Measurements from ENCODE around the gene CENPU.

The CENPU gene

DNA sequence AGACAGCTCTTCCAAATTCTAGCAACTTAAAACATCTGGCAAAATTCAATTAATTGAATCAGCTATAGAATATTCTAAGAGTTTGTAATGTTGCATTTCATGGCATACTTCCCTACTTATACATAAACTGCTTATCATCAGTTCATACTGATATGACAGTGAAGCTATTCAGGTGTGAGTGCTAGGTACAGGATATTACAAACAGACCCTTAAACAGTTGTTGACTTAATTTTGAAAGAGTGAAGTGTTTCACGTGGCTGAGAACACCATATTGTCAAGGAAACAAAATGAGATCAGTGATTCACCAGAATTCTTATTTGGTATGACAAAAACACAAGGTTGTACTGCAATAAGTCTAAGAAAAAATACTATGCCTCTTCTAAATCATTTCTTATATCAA is 27.4 kb downstream of the CENPU start:
- no peak for TF ChIP-seq GATA1 (IDR thresholded peaks at IDR 0.05; ENCODE audit: low read depth, low read length)
- TF ChIP-seq POLR2A (IDR thresholded peaks at IDR 0.05; ENCODE audit: low read length), result no peak
- DNase-seq, result no peak

DNA sequence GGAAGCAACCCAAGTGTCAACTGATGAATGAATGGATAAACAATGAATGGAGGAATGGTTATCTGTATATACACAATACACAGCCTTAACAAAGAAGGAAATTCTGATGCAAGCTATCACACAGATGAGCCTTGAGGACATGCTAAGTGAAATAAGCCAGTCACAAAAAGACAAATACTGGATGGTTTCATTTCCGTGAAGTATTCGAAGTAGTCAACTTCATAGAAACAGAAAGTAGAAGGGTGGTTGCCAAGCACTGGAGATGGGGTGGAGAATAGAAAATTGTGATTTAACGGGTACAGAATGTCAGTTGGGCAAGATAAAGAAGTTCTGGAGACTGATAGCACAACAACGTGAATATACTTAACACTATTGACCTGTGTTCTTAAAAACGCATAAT is 28.2 kb downstream of the CENPU start:
- TF ChIP-seq POLR2A (IDR thresholded peaks at IDR 0.05; ENCODE audit: low read length) (no peak), GATA1 (IDR thresholded peaks at IDR 0.05; ENCODE audit: low read depth, low read length) (no peak)
- peak; percentile 18 to 34 for DNase-seq

GRCh38 chr4:184702114-184702513 is 31.8 kb downstream of the CENPU start:
- DNase-seq, result no peak

GRCh38 chr4:184699941-184700340 is 34.0 kb downstream of the CENPU start:
- no peak for DNase-seq
- TF ChIP-seq GATA1 (IDR thresholded peaks at IDR 0.05; ENCODE audit: low read depth, low read length) (no peak), POLR2A (IDR thresholded peaks at IDR 0.05; ENCODE audit: low read length) (no peak)

More at GRCh38 chr4:184702114-184702513, 31.8 kb downstream of the CENPU start:
- no peak for TF ChIP-seq GATA1 (IDR thresholded peaks at IDR 0.05; ENCODE audit: low read depth, low read length)
- no peak for TF ChIP-seq POLR2A (IDR thresholded peaks at IDR 0.05; ENCODE audit: low read length)

DNA sequence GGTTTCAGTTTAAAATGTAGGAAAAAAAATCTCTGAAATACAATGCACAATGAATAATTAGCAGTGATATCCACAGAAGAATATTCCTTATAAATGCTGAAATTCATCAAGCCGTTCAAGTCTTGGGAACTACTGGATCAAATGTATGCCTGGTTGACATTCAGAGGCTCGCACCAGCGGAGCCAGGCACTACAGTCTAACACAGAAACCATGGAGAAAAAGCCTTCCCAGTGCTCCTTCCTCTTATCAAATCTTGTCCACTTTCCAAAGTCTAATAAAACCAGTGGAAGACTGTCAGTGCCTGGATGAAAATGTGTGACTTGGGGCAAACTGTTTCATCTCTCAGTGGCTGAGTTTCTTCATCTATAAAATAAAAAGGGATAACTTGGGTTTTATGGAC is 35.9 kb downstream of the CENPU start:
- no peak for TF ChIP-seq GATA1 (IDR thresholded peaks at IDR 0.05; ENCODE audit: low read depth, low read length)
- TF ChIP-seq POLR2A (IDR thresholded peaks at IDR 0.05; ENCODE audit: low read length), result no peak
- DNase-seq, result no peak

GRCh38 chr4:184695178-184695896 is 38.6 kb downstream of the CENPU start:
- no peak for DNase-seq
- no peak for TF ChIP-seq POLR2A (IDR thresholded peaks at IDR 0.05; ENCODE audit: low read length)
- no peak for TF ChIP-seq GATA1 (IDR thresholded peaks at IDR 0.05; ENCODE audit: low read depth, low read length)

DNA sequence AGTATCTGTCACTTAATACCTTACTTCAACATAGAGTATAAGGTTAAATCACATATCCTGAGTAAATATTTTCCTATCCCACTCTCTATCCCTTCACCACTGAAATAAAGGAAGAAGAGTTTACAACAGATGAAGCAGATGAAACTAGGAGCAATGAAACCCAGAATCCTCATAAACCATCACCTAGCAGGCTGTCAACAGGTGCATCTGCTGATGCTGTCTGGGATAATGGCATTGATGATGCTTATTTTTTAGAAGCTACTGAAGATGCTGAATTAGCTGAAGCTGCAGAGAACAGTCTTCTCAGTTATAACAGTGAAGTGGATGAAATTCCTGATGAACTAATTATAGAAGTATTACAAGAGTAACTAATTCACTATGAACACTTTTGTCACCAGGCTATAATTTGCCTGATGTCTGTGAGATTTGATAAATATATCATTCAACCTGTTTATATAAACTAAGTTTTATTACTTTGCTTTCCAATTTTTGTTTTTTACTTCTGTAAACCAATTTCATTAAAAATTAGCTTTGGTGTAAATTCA is 39.4 kb downstream of the CENPU start:
- DNase-seq, result no peak
- TF ChIP-seq POLR2A (IDR thresholded peaks at IDR 0.05; ENCODE audit: low read length) (no peak), GATA1 (IDR thresholded peaks at IDR 0.05; ENCODE audit: low read depth, low read length) (no peak)

- no peak for TF ChIP-seq GATA1 (IDR thresholded peaks at IDR 0.05; ENCODE audit: low read depth, low read length)
- no peak for TF ChIP-seq POLR2A (IDR thresholded peaks at IDR 0.05; ENCODE audit: low read length)
- DNase-seq, result no peak
Measured at GRCh38 chr4:184693056-184693455, 40.8 kb downstream of the CENPU start.

- no peak for DNase-seq
- no peak for TF ChIP-seq POLR2A (IDR thresholded peaks at IDR 0.05; ENCODE audit: low read length)
- no peak for TF ChIP-seq GATA1 (IDR thresholded peaks at IDR 0.05; ENCODE audit: low read depth, low read length)
Measured at GRCh38 chr4:184689681-184690080, 44.2 kb downstream of the CENPU start.

- no peak for TF ChIP-seq POLR2A (IDR thresholded peaks at IDR 0.05; ENCODE audit: low read length)
- TF ChIP-seq GATA1 (IDR thresholded peaks at IDR 0.05; ENCODE audit: low read depth, low read length), result no peak
- DNase-seq, result no peak
Measured at GRCh38 chr4:184688447-184688846, 45.4 kb downstream of the CENPU start.

DNA sequence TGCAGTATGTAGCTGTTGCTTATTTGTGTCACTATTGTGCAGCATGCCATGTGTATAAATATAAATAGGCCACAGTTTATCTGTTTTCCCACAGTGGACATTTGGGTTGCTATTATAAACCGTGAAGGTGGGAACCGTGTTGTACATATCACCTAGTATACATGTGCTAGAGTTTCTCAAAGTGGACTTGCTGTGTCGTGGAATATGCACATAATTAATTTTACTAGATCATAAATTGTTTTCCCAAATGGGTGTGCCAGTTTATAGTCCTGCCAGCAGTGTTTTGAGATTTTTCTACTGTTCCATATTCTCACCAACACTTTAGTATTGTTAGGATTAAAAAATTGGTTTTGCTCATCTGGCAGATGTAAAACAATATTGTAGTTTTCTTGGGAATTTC is 45.9 kb downstream of the CENPU start:
- TF ChIP-seq GATA1 (IDR thresholded peaks at IDR 0.05; ENCODE audit: low read depth, low read length) (no peak), POLR2A (IDR thresholded peaks at IDR 0.05; ENCODE audit: low read length) (no peak)
- no peak for DNase-seq

DNA sequence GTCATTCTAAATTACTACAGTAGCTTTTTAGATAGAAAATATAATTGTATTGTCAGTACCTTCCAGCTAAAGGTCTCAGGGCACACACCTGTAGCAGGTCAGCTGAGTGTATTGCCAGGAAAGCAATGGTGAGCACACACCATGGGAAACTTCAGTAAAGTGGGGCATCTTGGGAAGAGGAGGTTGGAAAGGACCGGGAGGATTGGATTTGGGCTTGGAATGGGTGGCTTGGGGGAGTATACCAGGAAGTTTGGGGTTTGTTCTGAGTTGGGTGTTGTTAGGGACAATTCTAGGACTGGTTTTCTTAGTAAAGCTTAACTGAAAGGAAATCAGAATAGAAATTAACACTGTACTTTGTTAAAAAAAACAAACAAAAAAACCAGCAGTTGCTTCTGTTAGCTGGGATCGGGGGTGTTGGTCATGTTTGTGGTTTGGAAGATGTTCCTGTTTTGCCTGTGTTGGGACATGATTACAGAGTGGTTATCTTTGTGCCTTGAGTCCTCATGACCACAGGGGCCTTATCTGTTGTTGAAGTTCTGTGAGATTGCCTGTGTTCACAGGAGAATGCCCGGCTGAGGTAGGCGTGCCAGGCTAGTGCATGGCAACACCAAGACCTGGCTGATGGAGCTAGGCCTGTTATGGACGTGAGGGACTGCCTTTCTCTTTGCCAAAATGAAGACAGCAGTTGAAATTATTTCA is 49.3 kb downstream of the CENPU start:
- TF ChIP-seq POLR2A (IDR thresholded peaks at IDR 0.05; ENCODE audit: low read length), result peak; percentile 73
- peak; percentile 98 for TF ChIP-seq GATA1 (IDR thresholded peaks at IDR 0.05; ENCODE audit: low read depth, low read length)
- peak; percentile 94 to 99 for DNase-seq

- no peak for TF ChIP-seq POLR2A (IDR thresholded peaks at IDR 0.05; ENCODE audit: low read length)
- TF ChIP-seq GATA1 (IDR thresholded peaks at IDR 0.05; ENCODE audit: low read depth, low read length), result no peak
- no peak for DNase-seq
Measured at GRCh38 chr4:184681916-184682315, 52.0 kb downstream of the CENPU start.

DNA sequence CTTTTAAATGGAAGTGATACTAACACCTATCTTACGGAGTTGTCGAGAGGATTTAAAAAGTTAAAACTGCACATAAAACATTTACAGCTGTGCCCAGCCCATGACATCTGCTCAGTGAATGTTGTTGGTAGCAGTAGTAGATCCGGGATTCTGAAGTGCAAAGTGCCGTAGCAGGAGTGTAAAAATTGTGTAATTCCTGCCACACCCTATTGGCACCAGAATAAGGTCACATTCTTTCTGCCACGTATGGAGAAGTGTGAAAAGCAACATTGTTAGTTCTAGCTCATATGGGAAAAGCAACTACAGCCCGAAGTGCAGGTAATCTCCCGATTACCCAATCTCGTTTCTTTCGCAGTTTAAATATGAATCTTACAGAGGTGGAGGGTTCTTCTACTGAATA is 53.2 kb downstream of the CENPU start:
- TF ChIP-seq GATA1 (IDR thresholded peaks at IDR 0.05; ENCODE audit: low read depth, low read length) (no peak), POLR2A (IDR thresholded peaks at IDR 0.05; ENCODE audit: low read length) (no peak)
- no peak for DNase-seq
